Measurements from ENCODE around the gene GPM6B.

Gene GPM6B

DNA sequence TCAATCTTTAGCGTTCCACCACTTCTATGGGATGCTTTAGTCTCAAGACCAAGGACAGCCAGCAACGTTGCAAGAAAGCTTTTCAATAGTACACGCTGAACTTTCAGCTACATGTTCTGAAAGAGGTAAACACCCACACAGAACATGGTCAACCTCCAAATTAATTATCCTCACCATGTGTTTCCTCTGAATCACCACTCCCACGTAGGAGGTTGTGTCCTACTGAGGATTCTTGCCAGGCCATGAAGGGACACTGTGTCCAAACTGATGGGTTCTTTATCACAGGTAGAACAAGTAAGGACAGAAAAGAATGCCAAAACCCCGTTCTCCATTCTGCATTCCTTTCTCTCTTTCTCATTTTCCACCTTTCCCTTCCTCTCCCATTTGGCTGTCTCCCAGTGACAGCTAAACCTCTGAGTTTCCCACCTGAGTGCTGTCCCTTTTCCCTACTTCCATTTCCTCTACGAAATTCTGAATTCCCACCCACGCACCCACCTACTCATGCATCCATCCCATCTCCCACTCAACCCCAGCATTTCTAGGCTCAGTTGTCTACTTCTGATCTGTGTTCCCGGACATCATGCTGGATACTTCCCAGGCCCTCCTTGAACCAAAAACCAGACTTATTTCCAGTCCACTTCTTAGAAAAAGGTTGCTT lies 29.0 kb upstream of the GPM6B start:
- Histone ChIP-seq H2AFZ (no peak overlapping the region), H3K36me3 (ENCODE audit: control insufficient read depth, insufficient read depth, low read length) (no peaks in the 10 kb centered on the region), H3K9ac (no peak overlapping the region), H3K79me2 (no peaks in the 10 kb centered on the region), H3K9me3 (ENCODE audit: control insufficient read depth, low read length) (no peaks in the 10 kb centered on the region), H3K27ac (no peak overlapping the region), H3K4me2 (ENCODE audit: low read length) (no peak overlapping the region), H3K4me3 (ENCODE audit: low read depth, low read length) (no peak overlapping the region), H3K4me1 (no peaks in the 10 kb centered on the region), H3K27me3 (ENCODE audit: control insufficient read depth, insufficient read depth, low read length) (no peaks in the 10 kb centered on the region)
- TF ChIP-seq, protein P1, sequence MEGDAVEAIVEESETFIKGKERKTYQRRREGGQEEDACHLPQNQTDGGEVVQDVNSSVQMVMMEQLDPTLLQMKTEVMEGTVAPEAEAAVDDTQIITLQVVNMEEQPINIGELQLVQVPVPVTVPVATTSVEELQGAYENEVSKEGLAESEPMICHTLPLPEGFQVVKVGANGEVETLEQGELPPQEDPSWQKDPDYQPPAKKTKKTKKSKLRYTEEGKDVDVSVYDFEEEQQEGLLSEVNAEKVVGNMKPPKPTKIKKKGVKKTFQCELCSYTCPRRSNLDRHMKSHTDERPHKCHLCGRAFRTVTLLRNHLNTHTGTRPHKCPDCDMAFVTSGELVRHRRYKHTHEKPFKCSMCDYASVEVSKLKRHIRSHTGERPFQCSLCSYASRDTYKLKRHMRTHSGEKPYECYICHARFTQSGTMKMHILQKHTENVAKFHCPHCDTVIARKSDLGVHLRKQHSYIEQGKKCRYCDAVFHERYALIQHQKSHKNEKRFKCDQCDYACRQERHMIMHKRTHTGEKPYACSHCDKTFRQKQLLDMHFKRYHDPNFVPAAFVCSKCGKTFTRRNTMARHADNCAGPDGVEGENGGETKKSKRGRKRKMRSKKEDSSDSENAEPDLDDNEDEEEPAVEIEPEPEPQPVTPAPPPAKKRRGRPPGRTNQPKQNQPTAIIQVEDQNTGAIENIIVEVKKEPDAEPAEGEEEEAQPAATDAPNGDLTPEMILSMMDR (IDR thresholded peaks at IDR 0.05) = no peak

DNA sequence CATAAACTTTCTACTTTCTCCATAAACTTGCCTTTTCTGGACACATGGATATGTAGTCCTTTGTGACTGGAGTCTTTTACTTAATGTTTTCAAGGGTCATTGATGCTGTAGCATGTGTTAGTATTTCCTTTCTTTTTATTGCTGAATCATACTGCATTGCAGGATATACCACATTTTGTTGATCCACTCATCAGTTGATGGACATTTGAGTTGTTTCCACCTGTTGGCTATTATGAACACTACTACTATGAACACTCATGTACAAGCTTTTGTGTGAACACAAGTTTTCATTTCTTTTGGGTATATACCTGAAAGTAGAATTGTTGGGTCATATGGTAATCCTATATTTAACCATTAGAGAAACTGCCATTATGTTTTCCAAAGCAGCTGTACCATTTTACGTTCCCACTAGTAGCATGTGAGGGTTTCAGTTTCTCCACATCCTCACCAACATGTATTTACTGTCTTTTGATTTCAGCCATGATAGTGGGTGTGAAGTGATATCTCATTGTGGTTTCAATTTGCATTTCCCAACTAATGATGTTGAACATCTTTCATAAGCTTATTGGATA lies 26.3 kb upstream of the GPM6B start:
- Histone ChIP-seq H3K27ac (no peak overlapping the region), H3K4me1 (no peaks in the 10 kb centered on the region), H3K36me3 (ENCODE audit: control insufficient read depth, insufficient read depth, low read length) (no peaks in the 10 kb centered on the region), H3K9me3 (ENCODE audit: control insufficient read depth, low read length) (no peaks in the 10 kb centered on the region), H3K9ac (no peak overlapping the region), H3K4me3 (ENCODE audit: low read depth, low read length) (no peak overlapping the region), H2AFZ (no peak overlapping the region), H3K4me2 (ENCODE audit: low read length) (no peak overlapping the region), H3K79me2 (no peaks in the 10 kb centered on the region), H3K27me3 (ENCODE audit: control insufficient read depth, insufficient read depth, low read length) (no peaks in the 10 kb centered on the region)
- TF ChIP-seq, protein P1 (IDR thresholded peaks at IDR 0.05) = no peak

GRCh38 chrX:13840121-13840520 lies 23.2 kb upstream of the GPM6B start:
- Histone ChIP-seq H3K4me3 (ENCODE audit: low read depth, low read length) (no peak overlapping the region), H3K9me3 (ENCODE audit: control insufficient read depth, low read length) (no peaks in the 10 kb centered on the region), H3K36me3 (ENCODE audit: control insufficient read depth, insufficient read depth, low read length) (no peaks in the 10 kb centered on the region), H2AFZ (no peak overlapping the region), H3K27ac (no peak overlapping the region), H3K4me2 (ENCODE audit: low read length) (no peak overlapping the region), H3K27me3 (ENCODE audit: control insufficient read depth, insufficient read depth, low read length) (no peaks in the 10 kb centered on the region), H3K79me2 (no peaks in the 10 kb centered on the region), H3K4me1 (no peaks in the 10 kb centered on the region), H3K9ac (no peak overlapping the region)
- TF ChIP-seq, protein P1 (IDR thresholded peaks at IDR 0.05) = no peak

DNA sequence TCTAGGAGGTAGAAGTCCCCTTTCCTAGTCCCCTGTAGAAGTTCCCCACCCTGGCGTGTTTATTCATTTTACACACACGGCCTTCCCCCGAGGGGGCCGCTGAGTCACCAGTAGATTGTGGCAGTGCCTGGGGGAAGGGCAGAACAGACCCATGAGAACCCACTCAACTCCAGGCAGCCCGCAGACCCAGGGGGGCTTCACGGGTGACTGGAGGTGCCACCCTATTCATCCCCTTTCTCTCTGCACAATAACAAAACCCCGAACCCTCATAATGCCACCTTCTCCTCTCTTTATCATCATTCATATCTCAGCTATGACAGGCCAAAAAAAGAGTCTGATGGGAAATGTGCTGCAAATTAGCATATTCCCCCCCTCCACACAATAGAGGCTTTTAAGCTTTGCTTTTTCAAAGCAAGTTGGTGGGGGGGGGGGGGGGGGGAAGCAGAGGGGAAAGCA lies 20.4 kb upstream of the GPM6B start:
- H3K27me3 ChIP-seq (ENCODE audit: control insufficient read depth, insufficient read depth, low read length) = no peaks in the 10 kb centered on the region
- H3K9me3 ChIP-seq (ENCODE audit: control insufficient read depth, low read length) = no peaks in the 10 kb centered on the region
- H3K4me2 ChIP-seq (ENCODE audit: low read length) = no peak overlapping the region
- no peak overlapping the region for H3K4me3 ChIP-seq (ENCODE audit: low read depth, low read length)
- TF ChIP-seq, protein P1 (IDR thresholded peaks at IDR 0.05) = no peak
- no peak overlapping the region for H2AFZ ChIP-seq
- no peak overlapping the region for H3K27ac ChIP-seq
- no peak overlapping the region for H3K9ac ChIP-seq
- H3K36me3 ChIP-seq (ENCODE audit: control insufficient read depth, insufficient read depth, low read length) = no peaks in the 10 kb centered on the region
- no peaks in the 10 kb centered on the region for H3K4me1 ChIP-seq
- no peaks in the 10 kb centered on the region for H3K79me2 ChIP-seq

- no peak overlapping the region for H3K27ac ChIP-seq
- H3K4me3 ChIP-seq (ENCODE audit: low read depth, low read length) = no peak overlapping the region
- no peaks in the 10 kb centered on the region for H3K9me3 ChIP-seq (ENCODE audit: control insufficient read depth, low read length)
- no peak overlapping the region for H3K9ac ChIP-seq
- no peaks in the 10 kb centered on the region for H3K79me2 ChIP-seq
- no peaks in the 10 kb centered on the region for H3K36me3 ChIP-seq (ENCODE audit: control insufficient read depth, insufficient read depth, low read length)
- no peak overlapping the region for H2AFZ ChIP-seq
- H3K4me2 ChIP-seq (ENCODE audit: low read length) = no peak overlapping the region
- no peaks in the 10 kb centered on the region for H3K27me3 ChIP-seq (ENCODE audit: control insufficient read depth, insufficient read depth, low read length)
- H3K4me1 ChIP-seq = no peaks in the 10 kb centered on the region
- TF ChIP-seq, protein P1 (IDR thresholded peaks at IDR 0.05) = no peak
Measured at GRCh38 chrX:13836575-13836974, 19.7 kb upstream of the GPM6B start.
